ENCODE measurements around the gene RNF19B.

- TF ChIP-seq POLR2A (IDR thresholded peaks at IDR 0.05; ENCODE audit: control extremely low read depth in 1 of 2, low read depth in 2 of 2, low read length in 2 of 2) (no peak), CTCF (IDR thresholded peaks at IDR 0.05; ENCODE audit: control extremely low read depth in 1 of 3, insufficient read depth in 1 of 3, low read depth in 1 of 3, low read length in 3 of 3) (no peak), POLR2AphosphoS5 (IDR thresholded peaks at IDR 0.05; ENCODE audit: low read depth, low read length) (no peak), RAD21 (IDR thresholded peaks at IDR 0.05 in 1 of 2, conservative IDR thresholded peaks at IDR 0.05 in 1 of 2; ENCODE audit: low read depth in 2 of 2, low read length in 2 of 2) (no peak), KDM1A (IDR thresholded peaks at IDR 0.05; ENCODE audit: borderline replicate concordance, low read length) (no peak), JUN (IDR thresholded peaks at IDR 0.05; ENCODE audit: low read depth, low read length) (no peak), SP1 (IDR thresholded peaks at IDR 0.05; ENCODE audit: low read depth, low read length) (no peak)
These were observed 62.1 kb downstream of the RNF19B start for GRCh38 chr1:32902535-32902920.
